DND-41 (cell line): ENCODE results near the gene PHLPP1.

Source experiments
- ATAC-seq: fragments of 200-7000 bp; cut with Tn5 transposase; 3 replicates; pipeline ENCODE4 v1.9.1; 2021; ENCODE audit warnings: low read depth; ENCODE audit not compliant: insufficient read depth
- DNase-seq: peaks from one replicate; pipeline ENCODE4 v3.0.0-alpha.2; 2020
- H2AFZ ChIP-seq: 2 replicates; pipeline ENCODE4 v1.6.0; 2012; ENCODE audit warnings: low read depth, low read length
- H3K27ac ChIP-seq: 2 replicates; pipeline ENCODE4 v1.5.1; 2012; ENCODE audit warnings: low read length, inconsistent platforms
- H3K27me3 ChIP-seq: fragments of 200-600 bp; sonication (generic); 2 replicates; pipeline ENCODE4 v1.6.0; 2012; ENCODE audit warnings: low read length, mild to moderate bottlenecking, inconsistent platforms; ENCODE audit not compliant: insufficient read depth, poor library complexity
- H3K36me3 ChIP-seq: 2 replicates; pipeline ENCODE4 v1.5.1; 2012; ENCODE audit warnings: low read length, inconsistent platforms; ENCODE audit not compliant: insufficient read depth
- H3K4me1 ChIP-seq: 2 replicates; pipeline ENCODE4 v1.5.1; 2012; ENCODE audit warnings: mild to moderate bottlenecking, low read length; ENCODE audit not compliant: insufficient read depth
- H3K4me2 ChIP-seq: 2 replicates; pipeline ENCODE4 v1.6.0; 2012; ENCODE audit warnings: mild to moderate bottlenecking, moderate library complexity, low read length, inconsistent platforms; ENCODE audit not compliant: insufficient read depth
- H3K4me3 ChIP-seq, 2 experiments: fragments of 200-600 bp in 1 of 2; shearing (Covaris generic) in 1 of 2; 2 replicates each; pipeline ENCODE4 v1.5.1; 2012 to 2016; ENCODE audit warnings: inconsistent platforms in 2 of 2, low read length in 2 of 2, mild to moderate bottlenecking in 2 of 2, low read depth in 1 of 2, moderate library complexity in 1 of 2
- H3K79me2 ChIP-seq: 2 replicates; pipeline ENCODE4 v1.6.0; 2012; ENCODE audit warnings: low read length, inconsistent platforms; ENCODE audit not compliant: insufficient read depth
- H3K9ac ChIP-seq: 2 replicates; pipeline ENCODE4 v1.6.0; 2012; ENCODE audit warnings: low read depth, mild to moderate bottlenecking, inconsistent platforms, low read length, moderate library complexity
- H3K9me3 ChIP-seq: 2 replicates; pipeline ENCODE4 v1.5.1; 2012; ENCODE audit warnings: low read length, moderate library complexity, mild to moderate bottlenecking, inconsistent platforms; ENCODE audit not compliant: insufficient read depth, severe bottlenecking
- H4K20me1 ChIP-seq: 2 replicates; pipeline ENCODE4 v1.6.0; 2012; ENCODE audit warnings: low read length; ENCODE audit not compliant: insufficient read depth
- CTCF ChIP-seq: IDR thresholded peaks from 2 replicates; pipeline ENCODE4 v1.5.1; 2012; ENCODE audit warnings: borderline replicate concordance, low read length, moderate library complexity, mild to moderate bottlenecking; ENCODE audit not compliant: poor library complexity, severe bottlenecking; ENCODE audit errors: extremely low read depth
- EZH2 ChIP-seq: IDR thresholded peaks from 3 replicates; pipeline ENCODE4 v1.6.1; 2012; ENCODE audit warnings: borderline replicate concordance, low read depth, mild to moderate bottlenecking, moderate library complexity, low read length, inconsistent platforms; ENCODE audit not compliant: severe bottlenecking

PHLPP1 gene

GRCh38 chr18:62837011-62837410 lies 121.7 kb downstream of the PHLPP1 start:
- Histone ChIP-seq H3K79me2 (no peaks in the 10 kb centered on the region), H3K4me2 (no peak overlapping the region), H4K20me1 (no peaks in the 10 kb centered on the region), H3K36me3 (no peaks in the 10 kb centered on the region), H3K27ac (no peak overlapping the region), H3K9ac (no peak overlapping the region), H3K4me3 (no peak overlapping the region), H3K9me3 (no peaks in the 10 kb centered on the region), H2AFZ (no peak overlapping the region), H3K27me3 (no peaks in the 10 kb centered on the region), H3K4me1 (no peaks in the 10 kb centered on the region)
- no peak for TF ChIP-seq CTCF
- TF ChIP-seq EZH2 = no peak
- ATAC-seq (no peak), DNase-seq (no peak)

- no peaks in the 10 kb centered on the region for H3K36me3 ChIP-seq
- H3K27ac ChIP-seq = no peak overlapping the region
- no peak overlapping the region for H2AFZ ChIP-seq
- DNase-seq (no peak), ATAC-seq (no peak)
- H4K20me1 ChIP-seq = no peaks in the 10 kb centered on the region
- no peak for TF ChIP-seq CTCF
- no peak for TF ChIP-seq EZH2
- H3K9ac ChIP-seq = no peak overlapping the region
- no peaks in the 10 kb centered on the region for H3K27me3 ChIP-seq
- H3K4me3 ChIP-seq = no peak overlapping the region
- no peaks in the 10 kb centered on the region for H3K9me3 ChIP-seq
- no peak overlapping the region for H3K4me2 ChIP-seq
- H3K79me2 ChIP-seq = no peaks in the 10 kb centered on the region
- no peaks in the 10 kb centered on the region for H3K4me1 ChIP-seq
Observed at GRCh38 chr18:62838475-62839098, 123.2 kb downstream of the PHLPP1 start.

- no peak overlapping the region for H3K4me2 ChIP-seq
Observed at GRCh38 chr18:62839874-62840713, 124.8 kb downstream of the PHLPP1 start.

More at GRCh38 chr18:62839874-62840713, 124.8 kb downstream of the PHLPP1 start:
- H3K9me3 ChIP-seq = no peaks in the 10 kb centered on the region
- H3K9ac ChIP-seq = no peak overlapping the region
- TF ChIP-seq EZH2 = no peak
- TF ChIP-seq CTCF = no peak
- ATAC-seq (no peak), DNase-seq (no peak)
- H3K4me3 ChIP-seq = no peak overlapping the region
- no peaks in the 10 kb centered on the region for H3K79me2 ChIP-seq
- no peaks in the 10 kb centered on the region for H3K27me3 ChIP-seq
- no peaks in the 10 kb centered on the region for H4K20me1 ChIP-seq
- H2AFZ ChIP-seq = no peak overlapping the region
- H3K27ac ChIP-seq = no peak overlapping the region
- no peaks in the 10 kb centered on the region for H3K4me1 ChIP-seq
- H3K36me3 ChIP-seq = no peaks in the 10 kb centered on the region
